ENCODE data around the gene SAFB2. TPM values are rescaled to one million over a fixed set of nuclear protein-coding genes. Genes with fewer than 3 reads are reported as not detected.
A peak's percentile ranks its signal among the peaks of the same experiment; 100 is the strongest.

SAFB2 gene
- total RNA-seq, 1 donor = 38.0 TPM

DNA sequence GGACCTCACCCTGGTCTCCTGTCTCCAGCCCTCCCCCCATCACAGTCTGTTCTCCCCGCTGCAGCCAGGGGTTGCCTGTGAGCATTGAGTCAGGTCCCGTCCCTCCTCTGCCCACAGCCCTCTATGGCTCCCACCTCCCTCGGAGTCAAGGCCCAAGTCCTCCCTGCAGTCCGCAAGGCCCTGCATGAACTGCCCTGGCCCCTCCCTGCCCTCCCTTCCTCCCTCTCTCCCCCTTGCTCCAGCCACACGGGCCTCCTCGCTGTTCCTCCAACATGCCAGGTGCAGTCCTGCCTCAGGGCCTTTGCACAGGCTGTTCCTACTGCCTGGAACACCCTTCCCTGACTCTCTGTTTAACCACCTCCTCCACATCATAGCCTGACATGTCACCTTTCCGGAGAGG lies 57.6 kb downstream of the SAFB2 start:
- Histone ChIP-seq H3K27ac (ENCODE audit: low read depth, low read length) (no peak overlapping the region), H3K79me2 (ENCODE audit: insufficient read depth, low read length) (no peaks in the 10 kb centered on the region), H3K9me3 (ENCODE audit: low read depth, low read length) (peaks cover 6% of the 10 kb centered on the region), H2AFZ (ENCODE audit: low read length) (no peak overlapping the region), H4K20me1 (ENCODE audit: insufficient read depth, low read length) (no peaks in the 10 kb centered on the region), H3K4me3 (ENCODE audit: insufficient read depth, low read length) (no peak overlapping the region), H3K4me2 (ENCODE audit: insufficient read depth, low read length) (no peak overlapping the region), H3K4me1 (ENCODE audit: insufficient read depth, low read length) (no peaks in the 10 kb centered on the region), H3K36me3 (ENCODE audit: insufficient read depth, low read length) (no peaks in the 10 kb centered on the region), H3K27me3 (ENCODE audit: insufficient read depth, low read length) (peaks cover 25% of the 10 kb centered on the region)
- TF ChIP-seq, protein P1, sequence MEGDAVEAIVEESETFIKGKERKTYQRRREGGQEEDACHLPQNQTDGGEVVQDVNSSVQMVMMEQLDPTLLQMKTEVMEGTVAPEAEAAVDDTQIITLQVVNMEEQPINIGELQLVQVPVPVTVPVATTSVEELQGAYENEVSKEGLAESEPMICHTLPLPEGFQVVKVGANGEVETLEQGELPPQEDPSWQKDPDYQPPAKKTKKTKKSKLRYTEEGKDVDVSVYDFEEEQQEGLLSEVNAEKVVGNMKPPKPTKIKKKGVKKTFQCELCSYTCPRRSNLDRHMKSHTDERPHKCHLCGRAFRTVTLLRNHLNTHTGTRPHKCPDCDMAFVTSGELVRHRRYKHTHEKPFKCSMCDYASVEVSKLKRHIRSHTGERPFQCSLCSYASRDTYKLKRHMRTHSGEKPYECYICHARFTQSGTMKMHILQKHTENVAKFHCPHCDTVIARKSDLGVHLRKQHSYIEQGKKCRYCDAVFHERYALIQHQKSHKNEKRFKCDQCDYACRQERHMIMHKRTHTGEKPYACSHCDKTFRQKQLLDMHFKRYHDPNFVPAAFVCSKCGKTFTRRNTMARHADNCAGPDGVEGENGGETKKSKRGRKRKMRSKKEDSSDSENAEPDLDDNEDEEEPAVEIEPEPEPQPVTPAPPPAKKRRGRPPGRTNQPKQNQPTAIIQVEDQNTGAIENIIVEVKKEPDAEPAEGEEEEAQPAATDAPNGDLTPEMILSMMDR (IDR thresholded peaks at IDR 0.05; ENCODE audit: extremely low read depth, low read depth, low read length) = no peak
- DNase-seq (ENCODE audit: insufficient read length, low spot score, missing footprints) = peak; percentile 32

DNA sequence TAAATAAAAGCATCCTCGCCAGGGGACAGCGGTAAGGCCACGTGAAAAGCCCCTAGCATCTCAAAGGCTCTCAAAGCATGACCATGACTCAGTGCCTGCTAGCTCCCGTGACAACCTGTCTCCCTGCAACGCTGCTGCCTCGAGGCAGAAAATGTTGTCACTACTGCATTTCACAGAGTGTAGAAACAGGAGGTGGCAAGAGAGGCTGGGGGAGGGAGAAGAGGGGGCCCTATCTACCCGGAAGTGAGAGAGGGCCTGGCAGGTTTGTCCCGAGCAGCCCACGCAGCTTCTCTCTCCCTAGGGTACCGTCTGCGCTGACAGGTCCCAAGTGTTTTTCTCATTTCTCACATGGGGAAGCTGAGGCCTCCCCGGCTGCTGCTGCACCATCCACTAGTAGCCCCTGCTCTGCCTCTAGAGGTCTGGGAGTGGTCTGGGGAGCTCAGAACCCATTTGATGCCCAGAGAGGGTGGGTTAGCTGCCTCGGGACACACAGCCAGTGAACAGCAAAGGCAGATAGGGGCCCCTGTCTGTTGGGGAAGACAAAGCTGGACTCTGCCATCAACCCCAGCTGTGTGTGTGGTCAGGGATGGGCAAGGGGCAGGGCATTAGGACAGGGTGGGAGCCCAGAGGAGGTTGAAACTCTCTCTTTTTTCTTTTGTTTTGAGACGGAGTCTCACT lies 58.5 kb downstream of the SAFB2 start:
- Histone ChIP-seq H3K9me3 (ENCODE audit: low read depth, low read length) (peaks cover 6% of the 10 kb centered on the region), H2AFZ (ENCODE audit: low read length) (no peak overlapping the region), H3K27ac (ENCODE audit: low read depth, low read length) (no peak overlapping the region), H3K4me2 (ENCODE audit: insufficient read depth, low read length) (no peak overlapping the region), H3K4me3 (ENCODE audit: insufficient read depth, low read length) (no peak overlapping the region), H3K36me3 (ENCODE audit: insufficient read depth, low read length) (no peaks in the 10 kb centered on the region), H3K79me2 (ENCODE audit: insufficient read depth, low read length) (no peaks in the 10 kb centered on the region), H3K27me3 (ENCODE audit: insufficient read depth, low read length) (peaks cover 25% of the 10 kb centered on the region), H3K4me1 (ENCODE audit: insufficient read depth, low read length) (no peaks in the 10 kb centered on the region), H4K20me1 (ENCODE audit: insufficient read depth, low read length) (no peaks in the 10 kb centered on the region)
- peak; percentile 87 for DNase-seq (ENCODE audit: insufficient read length, low spot score, missing footprints)
- TF ChIP-seq, protein P1 (IDR thresholded peaks at IDR 0.05; ENCODE audit: extremely low read depth, low read depth, low read length) = no peak

DNA sequence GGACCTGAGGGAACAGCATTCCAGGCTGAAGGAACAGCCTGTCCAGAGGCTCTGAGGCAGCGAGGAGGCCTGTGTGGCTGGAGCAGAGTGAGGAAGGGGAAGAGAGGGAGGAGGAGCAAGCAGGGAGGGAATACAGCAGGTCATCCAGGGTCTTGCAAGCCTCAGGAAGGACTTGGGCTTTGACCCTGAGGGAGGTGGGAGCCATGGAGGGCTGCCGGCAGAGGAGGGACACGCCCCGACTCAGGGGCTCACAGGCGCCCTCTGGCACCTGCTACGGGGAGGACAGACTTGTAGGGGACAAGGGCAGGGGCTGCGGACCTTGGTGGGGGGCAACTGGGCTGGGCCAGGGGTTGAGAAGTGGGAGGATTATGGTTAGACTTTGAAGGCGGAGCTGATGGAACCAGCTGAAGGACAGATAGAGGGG lies 59.6 kb downstream of the SAFB2 start:
- Histone ChIP-seq H2AFZ (ENCODE audit: low read length) (no peak overlapping the region), H3K79me2 (ENCODE audit: insufficient read depth, low read length) (no peaks in the 10 kb centered on the region), H3K36me3 (ENCODE audit: insufficient read depth, low read length) (no peaks in the 10 kb centered on the region), H3K9me3 (ENCODE audit: low read depth, low read length) (peaks cover 6% of the 10 kb centered on the region), H3K4me2 (ENCODE audit: insufficient read depth, low read length) (no peak overlapping the region), H3K4me1 (ENCODE audit: insufficient read depth, low read length) (no peaks in the 10 kb centered on the region), H3K27ac (ENCODE audit: low read depth, low read length) (no peak overlapping the region), H3K27me3 (ENCODE audit: insufficient read depth, low read length) (peaks cover 23% of the 10 kb centered on the region), H4K20me1 (ENCODE audit: insufficient read depth, low read length) (no peaks in the 10 kb centered on the region), H3K4me3 (ENCODE audit: insufficient read depth, low read length) (no peak overlapping the region)
- TF ChIP-seq, protein P1 (IDR thresholded peaks at IDR 0.05; ENCODE audit: extremely low read depth, low read depth, low read length) = no peak
- DNase-seq (ENCODE audit: insufficient read length, low spot score, missing footprints) = peak; percentile 75

DNA sequence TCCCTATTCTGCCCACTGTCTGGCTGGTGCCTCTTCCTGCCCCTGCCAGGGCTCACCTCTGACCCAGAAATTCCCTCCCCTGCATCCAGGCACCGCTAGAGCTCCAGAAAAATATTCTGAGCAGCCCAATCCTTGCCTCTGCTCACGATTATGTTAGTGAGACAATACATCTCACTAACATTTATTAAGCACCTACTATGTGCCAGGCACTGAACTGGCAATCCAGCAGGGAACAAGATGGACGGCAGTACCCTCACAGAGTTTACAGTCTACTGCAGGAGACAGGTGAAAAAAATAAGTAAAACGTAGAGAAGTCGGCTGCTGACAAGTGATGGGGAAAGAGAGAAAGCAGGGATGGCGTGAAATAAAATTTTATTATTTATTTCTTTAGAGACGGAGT lies 60.3 kb downstream of the SAFB2 start:
- Histone ChIP-seq H3K4me2 (ENCODE audit: insufficient read depth, low read length) (no peak overlapping the region), H3K79me2 (ENCODE audit: insufficient read depth, low read length) (no peaks in the 10 kb centered on the region), H3K27ac (ENCODE audit: low read depth, low read length) (no peak overlapping the region), H3K4me3 (ENCODE audit: insufficient read depth, low read length) (no peak overlapping the region), H3K4me1 (ENCODE audit: insufficient read depth, low read length) (no peaks in the 10 kb centered on the region), H2AFZ (ENCODE audit: low read length) (no peak overlapping the region), H4K20me1 (ENCODE audit: insufficient read depth, low read length) (no peaks in the 10 kb centered on the region), H3K36me3 (ENCODE audit: insufficient read depth, low read length) (no peaks in the 10 kb centered on the region), H3K27me3 (ENCODE audit: insufficient read depth, low read length) (peaks cover 27% of the 10 kb centered on the region), H3K9me3 (ENCODE audit: low read depth, low read length) (peaks cover 6% of the 10 kb centered on the region)
- TF ChIP-seq, protein P1 (IDR thresholded peaks at IDR 0.05; ENCODE audit: extremely low read depth, low read depth, low read length) = no peak
- peak; percentile 11 for DNase-seq (ENCODE audit: insufficient read length, low spot score, missing footprints)
